Activated CD8-positive, alpha-beta memory T cell treated with anti-CD3 and anti-CD28 coated beads, Interleukin-2, amount 50 U/mL, for 24 hours (primary cell): Measurements from ENCODE around the gene KIAA1614.

Source experiments
- DNase-seq: peaks from one replicate; pipeline ENCODE4 v3.0.0-alpha.2; 2020; ENCODE audit errors: extremely low read depth

The KIAA1614 gene

GRCh38 chr1:180924939-180925338, 12.2 kb downstream of the KIAA1614 start:
- DNase-seq, result no peak

DNA sequence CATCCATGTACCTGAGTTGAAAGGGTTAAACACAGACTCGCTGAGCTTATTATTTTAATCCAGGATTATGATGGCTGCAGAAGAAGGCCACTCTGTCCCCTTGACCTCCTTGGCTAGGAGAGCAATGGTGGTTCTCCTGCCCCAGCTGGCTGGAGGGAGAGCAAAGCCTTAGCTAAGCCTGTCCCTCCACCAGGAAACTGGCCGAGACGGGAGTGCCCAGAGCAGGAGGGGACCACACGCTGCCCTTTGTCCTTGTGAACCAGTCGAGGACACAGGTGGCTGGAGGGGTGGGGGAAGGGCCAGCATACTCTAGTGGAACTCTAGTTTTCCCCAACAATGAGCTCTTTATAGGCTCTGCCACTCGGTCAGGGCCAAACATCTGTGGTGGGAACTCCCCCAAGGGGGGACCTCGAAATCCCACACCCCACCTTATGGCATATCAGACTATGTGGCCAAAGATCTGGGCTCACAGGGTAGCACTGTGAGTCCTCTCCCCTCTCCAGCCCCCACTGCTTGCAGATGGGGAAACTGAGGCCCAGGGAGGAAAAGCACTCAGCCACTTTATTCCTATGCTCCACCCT, 12.9 kb downstream of the KIAA1614 start:
- DNase-seq, result no peak

DNA sequence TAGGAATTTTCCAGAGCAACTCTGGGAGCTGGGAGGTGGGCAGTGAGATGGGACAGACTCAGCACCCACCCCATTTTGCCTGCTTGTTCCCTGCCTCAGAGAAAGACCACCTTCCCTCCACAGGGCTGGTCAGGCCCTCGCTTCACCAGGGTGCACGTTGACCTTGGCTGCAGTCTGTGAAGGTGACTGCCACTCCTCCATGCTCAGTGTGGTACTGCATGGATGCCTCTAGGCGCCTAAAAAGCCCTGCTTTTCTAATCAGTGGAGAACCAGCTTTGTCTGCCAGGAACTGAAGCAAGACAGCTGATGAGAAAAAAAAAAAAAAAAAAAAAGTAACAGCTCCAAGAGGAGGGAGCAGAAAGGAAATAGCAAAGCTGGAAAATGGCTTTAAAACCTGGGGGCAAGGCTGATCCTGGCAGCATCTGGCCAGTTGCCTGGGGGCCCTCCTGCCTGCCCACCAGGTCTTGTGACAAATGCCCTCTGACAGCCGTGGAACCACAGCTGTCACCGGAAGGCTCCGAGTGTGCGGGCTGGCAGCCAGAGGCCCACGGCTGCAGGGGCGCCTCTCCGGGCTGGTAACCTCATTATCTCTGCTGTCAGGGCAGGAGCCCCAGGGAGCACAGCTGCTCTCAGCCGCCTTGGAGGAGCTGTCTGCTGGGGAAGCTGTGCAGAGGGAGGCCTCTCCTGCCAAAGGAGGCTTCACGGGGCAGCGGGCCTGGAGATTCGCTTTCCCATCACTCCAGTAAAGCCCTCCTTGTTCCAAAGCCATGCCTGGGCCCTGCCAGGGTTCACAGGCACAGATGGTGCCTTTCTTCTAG, 13.7 kb downstream of the KIAA1614 start:
- no peak for DNase-seq

GRCh38 chr1:180927348-180927747, 14.7 kb downstream of the KIAA1614 start:
- DNase-seq, result no peak

GRCh38 chr1:180927841-180928240, 15.1 kb downstream of the KIAA1614 start:
- no peak for DNase-seq

DNA sequence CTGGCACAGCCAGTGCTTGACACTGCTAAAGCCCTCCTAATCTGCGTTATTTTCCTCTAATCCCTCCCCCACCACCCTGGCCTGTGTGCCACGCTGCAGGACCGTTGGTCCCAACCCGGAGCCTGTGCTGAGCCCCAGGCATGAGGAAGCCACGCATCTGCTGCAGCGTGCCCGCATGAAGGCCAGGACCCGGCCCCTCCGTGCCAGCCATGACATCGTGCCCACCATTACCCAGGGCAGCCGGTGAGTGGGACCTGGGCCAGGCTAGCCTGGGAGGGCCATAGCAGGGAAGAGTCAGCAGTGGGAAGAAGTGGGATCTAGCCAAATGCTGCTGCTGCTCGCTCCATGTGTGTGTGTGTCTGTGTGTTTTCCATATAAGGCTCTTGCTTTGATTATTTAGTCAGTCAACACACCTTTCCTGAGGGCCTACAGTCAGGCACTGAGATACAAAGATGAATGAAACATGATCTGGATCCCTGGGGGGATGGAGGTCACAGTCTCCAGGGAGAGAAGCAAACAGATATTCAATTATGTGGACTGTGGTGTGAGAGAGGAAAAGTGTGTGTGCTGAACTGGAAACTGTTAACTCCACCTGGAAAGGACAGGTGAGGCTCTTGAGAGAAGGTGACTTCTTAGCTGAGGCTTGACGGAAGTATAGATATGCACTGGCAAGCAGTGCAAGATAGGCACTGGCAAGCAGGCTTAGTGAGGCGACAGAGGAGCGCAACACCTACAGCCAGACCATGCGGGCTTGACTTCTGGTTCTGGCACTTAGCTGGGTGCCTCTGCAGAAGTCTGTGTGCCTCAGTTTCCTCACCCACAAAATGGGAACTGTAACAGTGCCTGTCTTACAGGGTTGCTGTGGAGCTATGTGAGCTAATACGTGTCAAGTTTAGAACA, 15.9 kb downstream of the KIAA1614 start:
- no peak for DNase-seq

DNA sequence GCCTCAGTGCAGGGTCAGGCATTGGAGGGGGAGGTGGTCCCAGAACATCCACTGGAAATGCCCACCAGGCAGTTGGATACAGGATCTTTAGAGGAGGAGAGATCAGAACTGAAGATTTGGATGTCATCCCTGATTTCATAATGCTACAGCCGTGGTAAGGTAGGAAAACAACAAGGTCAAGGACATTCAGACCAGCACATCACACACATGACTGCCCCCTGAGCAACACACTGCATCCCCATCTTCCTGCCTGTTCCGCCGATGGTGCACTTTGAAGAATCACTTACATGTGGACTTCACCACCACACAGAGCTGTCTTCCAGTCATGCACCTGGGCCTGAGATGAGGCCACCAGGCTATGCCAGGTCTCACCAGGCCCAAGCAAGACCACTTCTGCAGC, 16.7 kb downstream of the KIAA1614 start:
- no peak for DNase-seq

DNA sequence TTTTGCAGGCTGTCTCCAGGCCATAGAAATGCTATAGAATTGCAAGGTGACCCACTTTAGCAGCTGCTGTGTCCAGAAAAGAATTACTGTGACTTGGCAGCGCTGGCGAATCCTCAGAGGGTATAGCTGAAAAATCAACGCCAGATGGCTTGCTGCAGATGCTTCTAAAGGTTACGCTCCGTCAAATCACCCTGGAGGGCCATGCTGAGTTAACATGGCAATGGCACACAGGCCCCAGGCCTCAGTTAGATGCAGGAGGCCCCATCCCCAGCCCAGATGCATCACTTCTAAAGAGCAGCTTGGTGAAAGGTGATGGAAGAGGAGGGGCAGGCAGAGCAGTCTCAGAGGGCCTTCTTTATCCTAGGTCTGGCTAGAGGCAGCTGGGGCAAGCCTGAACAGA, 18.0 kb downstream of the KIAA1614 start:
- no peak for DNase-seq

- DNase-seq, result no peak
Measured at GRCh38 chr1:180931529-180931928, 18.8 kb downstream of the KIAA1614 start.

DNA sequence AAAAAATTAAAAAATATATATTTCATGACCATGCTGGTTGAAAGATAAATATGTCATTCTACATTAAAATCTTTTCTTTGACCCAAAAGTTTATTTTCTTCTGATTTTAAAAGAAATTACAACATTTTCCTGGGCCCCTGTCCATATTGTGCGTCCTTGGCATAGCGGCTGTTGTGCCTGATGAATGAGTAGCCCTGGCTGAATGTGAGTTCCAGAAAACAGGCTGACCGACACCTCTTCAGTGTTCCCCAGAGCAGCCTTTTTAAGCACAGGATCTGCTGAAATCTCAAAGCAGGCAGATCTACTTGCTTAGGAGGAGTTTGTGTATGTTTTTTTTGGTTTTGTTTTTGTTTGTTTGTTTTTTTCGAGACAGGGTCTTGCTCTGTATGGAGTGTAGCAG, 19.7 kb downstream of the KIAA1614 start:
- DNase-seq, result no peak

DNA sequence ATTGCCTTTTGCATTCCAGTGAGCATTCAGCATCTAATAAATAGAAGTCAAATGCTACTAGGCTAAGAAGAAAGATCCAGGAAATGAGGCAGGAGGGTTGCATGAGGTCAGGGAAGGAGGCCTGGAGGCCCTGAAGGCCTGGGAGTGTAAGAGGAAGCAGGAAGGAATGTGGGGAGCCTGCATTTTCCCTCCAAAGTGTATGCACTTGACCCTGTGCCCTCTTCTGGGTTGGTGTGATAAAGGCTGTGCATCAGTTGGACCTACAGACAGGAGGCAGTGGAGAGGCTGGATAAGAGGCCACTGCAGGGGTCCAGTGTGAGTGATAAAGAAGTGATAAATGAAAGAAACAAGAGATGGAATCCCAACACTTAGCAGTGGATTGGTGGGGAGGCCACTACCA, 20.4 kb downstream of the KIAA1614 start:
- DNase-seq, result no peak

DNA sequence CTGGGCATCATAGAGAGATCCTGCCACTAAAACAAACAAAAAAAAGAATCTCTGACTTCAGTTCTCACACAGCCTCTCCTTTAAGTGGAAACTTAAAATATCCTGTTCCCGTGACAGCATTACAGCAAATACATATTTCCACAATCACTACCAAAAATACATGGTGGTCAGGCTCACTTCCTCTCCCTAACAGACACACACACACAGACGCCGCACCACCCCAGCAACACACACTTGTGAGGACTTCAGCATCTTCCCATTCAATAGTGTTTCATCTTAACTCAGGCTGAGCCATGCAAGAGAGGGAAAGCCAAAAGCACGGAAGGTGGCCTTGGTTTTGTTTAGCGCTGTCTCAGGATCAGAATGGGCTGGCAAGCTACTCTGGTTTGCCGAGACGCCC, 21.9 kb downstream of the KIAA1614 start:
- no peak for DNase-seq

DNA sequence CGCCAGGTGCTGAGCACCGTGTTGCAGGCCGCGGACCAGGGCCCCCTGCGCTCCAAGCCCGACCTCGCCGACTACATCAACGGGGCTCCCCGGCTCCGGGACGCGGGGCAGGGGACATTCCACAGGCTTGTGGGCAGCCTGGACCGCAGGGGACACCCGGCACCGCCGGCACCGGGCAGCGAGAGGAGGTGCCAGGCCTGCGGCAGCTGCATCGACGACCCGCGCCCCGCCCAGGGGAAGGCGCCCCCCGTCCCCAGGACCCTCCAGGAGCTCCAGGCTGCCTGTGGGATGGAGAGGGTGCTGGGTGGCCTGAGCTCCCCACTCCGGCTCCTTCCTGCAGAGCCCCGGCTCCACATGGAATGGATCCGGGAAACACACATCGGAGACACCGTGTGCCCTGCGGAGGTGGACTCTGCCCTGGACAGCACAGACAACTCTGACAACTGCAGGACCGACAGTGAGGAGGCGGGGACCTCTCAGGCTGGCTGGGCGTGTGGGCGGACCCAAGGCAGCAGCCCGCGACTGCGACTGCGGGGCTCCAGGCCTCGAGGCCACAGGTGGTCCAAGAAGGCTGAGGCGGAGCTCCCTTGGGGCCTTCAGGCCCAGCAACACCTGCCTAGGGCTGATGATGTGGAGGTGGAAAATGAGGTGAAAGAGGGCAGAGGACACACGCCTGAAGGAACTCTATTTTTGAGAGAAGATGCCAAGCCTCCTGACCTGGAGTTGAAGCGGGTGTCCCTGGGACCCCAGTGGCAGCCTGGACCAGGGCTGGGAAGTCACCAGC, 22.8 kb downstream of the KIAA1614 start:
- no peak for DNase-seq

DNA sequence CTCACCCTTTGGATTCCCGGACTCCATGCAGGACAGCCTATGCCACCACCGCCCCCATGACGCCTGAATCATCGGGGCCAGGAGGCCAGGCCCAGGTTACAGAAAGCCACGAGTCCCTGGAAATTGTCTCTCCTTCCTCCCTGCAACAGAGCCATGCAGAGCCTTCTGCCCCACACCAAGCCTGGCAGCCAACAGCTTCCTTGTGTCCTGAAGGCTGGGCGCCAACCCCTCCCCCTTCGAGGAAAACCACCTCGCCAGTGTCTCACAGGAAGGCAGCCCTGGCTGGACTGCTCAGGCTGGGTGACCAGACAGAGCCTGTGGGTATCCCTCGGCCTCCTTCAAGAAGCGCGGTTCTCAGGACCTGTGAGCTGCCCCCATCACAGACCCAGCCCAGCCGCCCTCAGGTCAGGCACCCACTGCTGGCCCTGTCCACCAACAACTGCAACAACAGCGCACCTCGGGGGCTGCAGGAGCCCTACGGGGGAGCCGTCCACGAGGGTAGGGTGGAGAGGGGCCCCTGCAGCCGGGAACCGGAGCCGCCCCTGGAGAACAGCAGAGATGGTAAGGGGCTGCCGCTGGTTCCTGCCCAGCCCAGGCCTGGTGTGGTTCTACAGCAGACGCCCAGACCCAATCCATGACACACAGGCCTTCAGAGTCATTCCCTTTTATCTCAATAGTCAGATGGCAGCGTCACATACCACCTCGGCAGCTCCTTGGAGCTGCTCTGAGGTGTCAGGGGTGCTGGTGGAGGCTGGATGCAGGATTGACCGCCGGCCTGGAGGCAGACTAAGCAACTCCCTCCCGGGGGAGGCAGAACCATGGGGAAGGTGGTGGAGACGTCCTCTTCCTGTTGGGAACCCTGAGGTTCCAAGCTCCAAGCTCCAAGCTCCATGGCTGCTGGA, 23.7 kb downstream of the KIAA1614 start:
- DNase-seq, result no peak

- no peak for DNase-seq
Measured at GRCh38 chr1:180937012-180937372, 24.3 kb downstream of the KIAA1614 start.

DNA sequence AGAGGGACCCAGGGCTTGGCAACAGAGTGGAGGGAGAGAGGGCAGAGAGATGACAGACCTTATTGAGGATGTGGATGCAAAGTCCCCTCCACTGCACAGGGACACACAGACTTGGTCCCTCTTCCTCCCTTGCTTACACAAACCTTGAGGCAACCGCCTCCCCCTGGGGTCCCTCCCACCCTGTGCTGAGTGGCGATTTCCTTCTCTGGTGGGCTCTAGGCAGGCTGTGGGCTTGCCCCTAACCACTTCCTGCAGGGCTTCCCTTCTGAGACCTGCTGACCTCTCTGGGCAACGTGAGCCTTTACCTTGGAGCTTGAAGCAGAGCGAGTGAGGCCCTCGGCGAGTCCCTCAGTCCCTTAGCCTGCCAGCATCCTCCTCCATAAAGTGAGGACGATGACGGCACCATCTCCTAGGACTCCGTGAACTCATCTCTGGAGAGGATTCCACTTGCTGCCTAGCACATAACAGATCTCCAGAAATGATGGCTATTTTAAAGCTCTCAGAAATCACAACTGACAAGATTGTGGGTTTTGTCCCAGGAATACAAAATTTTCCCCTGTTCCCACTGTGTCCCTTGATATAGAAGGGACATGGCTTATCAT, 25.0 kb downstream of the KIAA1614 start:
- DNase-seq, result no peak

DNA sequence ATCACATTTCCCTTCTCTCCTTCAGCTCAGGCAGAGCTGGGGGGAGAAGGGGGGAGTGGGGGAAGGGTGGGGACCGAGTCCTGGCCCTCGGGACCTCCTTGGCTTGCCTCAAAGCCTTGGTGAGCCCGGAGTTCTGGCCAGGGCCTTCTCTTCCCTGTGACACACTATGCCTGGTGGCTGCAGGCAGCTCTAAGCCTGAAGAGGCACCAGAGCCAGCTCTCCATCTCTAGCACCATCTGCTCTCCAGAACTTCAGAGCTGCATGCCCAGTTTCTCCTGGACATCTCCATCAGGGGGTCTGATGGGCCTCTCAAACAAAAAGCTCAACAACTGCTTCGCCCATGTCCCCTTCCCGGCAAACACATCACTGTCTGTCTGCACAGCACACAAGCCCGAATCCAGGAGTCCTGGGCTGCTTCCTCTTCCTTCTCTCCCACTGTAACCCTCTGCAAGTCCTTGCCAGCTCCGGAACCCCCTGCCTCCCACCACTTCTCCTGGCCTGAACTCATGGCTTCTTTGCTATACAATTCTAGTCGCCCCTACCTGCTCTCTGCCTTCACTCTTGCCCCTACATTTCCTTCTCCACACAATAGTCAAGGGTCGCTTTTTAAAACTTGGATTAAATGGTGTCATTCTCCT, 26.5 kb downstream of the KIAA1614 start:
- DNase-seq, result no peak

DNA sequence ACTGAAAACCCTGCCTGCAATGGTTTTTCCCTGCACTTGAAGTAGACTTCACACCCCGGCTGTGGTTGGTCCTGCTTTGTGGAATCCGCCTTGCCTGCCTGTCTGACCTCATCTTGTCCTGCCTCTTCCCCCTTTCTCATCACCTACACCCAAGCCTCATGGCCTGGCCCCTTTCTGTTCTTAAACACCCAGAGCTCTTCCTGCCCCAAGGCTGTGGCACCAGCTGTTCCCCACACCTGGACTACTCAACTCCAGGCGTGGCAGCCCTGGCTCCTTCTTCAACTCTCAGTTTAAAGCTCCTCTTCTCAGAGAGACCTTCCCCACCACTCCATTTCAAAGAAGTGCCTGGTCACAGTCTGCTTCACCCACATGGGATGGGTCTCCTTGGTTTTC, 27.0 kb downstream of the KIAA1614 start:
- no peak for DNase-seq

DNA sequence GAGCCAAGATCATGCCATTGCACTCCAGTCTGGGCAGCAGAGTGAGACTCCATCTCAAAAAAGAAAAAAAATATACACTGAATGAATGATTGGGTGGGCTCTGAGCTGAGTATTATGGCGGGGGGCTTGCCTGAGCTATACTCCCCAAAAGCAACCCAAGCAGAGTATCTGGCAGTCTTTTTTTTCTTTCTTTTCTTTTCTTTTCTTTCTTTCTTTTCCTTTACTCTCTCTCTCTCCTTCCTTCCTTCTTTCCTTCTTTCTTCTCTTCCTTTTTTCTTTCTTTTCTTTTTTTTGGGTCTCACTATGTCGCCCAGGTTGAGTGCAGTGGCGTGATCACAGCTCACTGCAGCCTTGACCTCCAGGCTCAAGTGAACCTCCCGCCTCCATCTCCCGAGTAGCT, 27.7 kb downstream of the KIAA1614 start:
- no peak for DNase-seq
